Naive thymus-derived CD4-positive, alpha-beta T cell (primary cell): ENCODE measurements around the gene FCHO2. TPM values are rescaled to one million over a fixed set of nuclear protein-coding genes. Genes with fewer than 3 reads are reported as not detected.

ENCODE experiments used
- ATAC-seq: fragments of 150-1000 bp; cut with Tn5 transposase; 2 replicates; pipeline ENCODE4 v1.10.0; 2021; ENCODE audit warnings: mild to moderate bottlenecking, moderate library complexity
- CTCF ChIA-PET: fragments of 350-600 bp; sonication (Branson Sonifier 250); formaldehyde crosslinking; loops from one replicate; lab custom pipeline; 2021; ENCODE audit warnings: antibody characterized with exemption; lab: Charles Lee
- POLR2A ChIA-PET: fragments of 350-600 bp; sonication (Branson Sonifier 250); formaldehyde crosslinking; loops from one replicate; lab custom pipeline; 2021; ENCODE audit warnings: antibody characterized with exemption, inconsistent platforms; lab: Charles Lee
- DNase-seq, 9 donors: peaks; one replicate each; pipeline versions ENCODE4 v3.0.0 to v3.0.0-alpha.2; 2020 to 2022; ENCODE audit warnings: mixed read lengths in 1 of 9
- H3K27ac ChIP-seq: one replicate; pipeline ENCODE4 v1.7.0; 2013; ENCODE audit warnings: mild to moderate bottlenecking, low read depth, low read length, moderate library complexity
- H3K27me3 ChIP-seq, 2 donors: one replicate each; pipeline ENCODE4 v1.7.0; 2013; ENCODE audit warnings: low read length in 2 of 2, mild to moderate bottlenecking in 2 of 2, moderate library complexity in 2 of 2; ENCODE audit not compliant: control insufficient read depth in 2 of 2, insufficient read depth in 2 of 2
- H3K36me3 ChIP-seq, 3 experiments: 1 replicate in 2 of 3; 2 replicates in 1 of 3; pipeline ENCODE4 v1.7.0; 2013; ENCODE audit warnings: low read length in 3 of 3, mild to moderate bottlenecking in 3 of 3, moderate library complexity in 1 of 3; ENCODE audit not compliant: insufficient read depth in 3 of 3, control insufficient read depth in 2 of 3
- H3K4me1 ChIP-seq, 2 donors: one replicate each; pipeline ENCODE4 v1.7.0; 2013; ENCODE audit warnings: low read length in 2 of 2, mild to moderate bottlenecking in 2 of 2, moderate library complexity in 1 of 2; ENCODE audit not compliant: control insufficient read depth in 2 of 2, insufficient read depth in 2 of 2
- H3K4me3 ChIP-seq: 2 replicates; pipeline ENCODE4 v1.7.0; 2013; ENCODE audit warnings: mild to moderate bottlenecking, low read length
- H3K9me3 ChIP-seq, 3 experiments: 1 replicate in 2 of 3; 2 replicates in 1 of 3; pipeline ENCODE4 v1.7.0; 2013; ENCODE audit warnings: low read length in 3 of 3; ENCODE audit not compliant: control insufficient read depth in 2 of 3
- H3K27ac Mint-ChIP-seq, 9 donors: one replicate each; pipeline ENCODE4 v1.8.0; 2020 to 2022; ENCODE audit warnings: mixed read lengths in 9 of 9, mild to moderate bottlenecking in 8 of 9, moderate library complexity in 5 of 9, inconsistent platforms in 2 of 9
- H3K27me3 Mint-ChIP-seq, 5 donors: one replicate each; pipeline ENCODE4 v1.8.0; 2021 to 2022; ENCODE audit warnings: mixed read lengths in 5 of 5, mild to moderate bottlenecking in 1 of 5
- H3K36me3 Mint-ChIP-seq, 5 donors: one replicate each; pipeline ENCODE4 v1.8.0; 2020 to 2022; ENCODE audit warnings: mixed read lengths in 5 of 5, mild to moderate bottlenecking in 3 of 5, inconsistent platforms in 1 of 5
- H3K4me1 Mint-ChIP-seq, 7 donors: one replicate each; pipeline ENCODE4 v1.8.0; 2020 to 2022; ENCODE audit warnings: mixed read lengths in 7 of 7, mild to moderate bottlenecking in 3 of 7, inconsistent platforms in 1 of 7
- H3K4me3 Mint-ChIP-seq, 10 donors: one replicate each; pipeline ENCODE4 v1.8.0; 2020 to 2022; ENCODE audit warnings: mild to moderate bottlenecking in 10 of 10, mixed read lengths in 10 of 10, moderate library complexity in 6 of 10, inconsistent platforms in 2 of 10
- H3K9me3 Mint-ChIP-seq, 11 donors: one replicate each; pipeline ENCODE4 v1.8.0; 2020 to 2022; ENCODE audit warnings: mixed read lengths in 11 of 11, mild to moderate bottlenecking in 4 of 11, inconsistent platforms in 1 of 11, moderate library complexity in 1 of 11
- intact Hi-C, 2 donors: fragments of 100-400 bp; cut with micrococcal nuclease; formaldehyde crosslinking; loops; one replicate each; pipeline ENCODE4 v1.15.1; 2023
- polyA plus RNA-seq, 2 donors: library from polyadenylated mRNA; unstranded; fragments of 300-500 nt; fragmentation: Illumina TruSeq; gene quantifications; one replicate each; pipeline ENCODE4 v1.2.3, GENCODE V29; 2021
- total RNA-seq, 6 experiments: library from RNA in 5 of 6; stranded (reverse) in 5 of 6; gene quantifications; 1 replicate in 5 of 6; 2 replicates in 1 of 6; pipeline ENCODE4 v1.2.3 and lab custom pipeline; 2021 to 2026

Gene FCHO2
- total and polyA plus RNA-seq, 7 experiments from 2014 or later, result 0.30 to 7.1 (median 1.8) TPM

- ChIA-PET CTCF (no interaction called here), POLR2A (no interaction called here)
- Histone ChIP-seq H3K27ac (no peak overlapping the region), H3K27me3 (peaks cover 3 to 4% of the 10 kb centered on the region in 2 donors), H3K4me3 (no peak overlapping the region), H3K4me1 (no peaks in the 10 kb centered on the region), H3K9me3 (no peaks in the 10 kb centered on the region), H3K36me3 (no peaks in the 10 kb centered on the region)
- Mint-ChIP-seq H3K27me3 (peaks cover 46 to 69% (median 60%) of the 10 kb centered on the region in 5 donors), H3K36me3 (no peaks in the 10 kb centered on the region), H3K9me3 (peaks cover 0 to 3% (median 0%) of the 10 kb centered on the region in 11 donors), H3K27ac (no peak overlapping the region), H3K4me3 (no peak overlapping the region), H3K4me1 (no peaks in the 10 kb centered on the region)
- no peak for ATAC-seq
- intact Hi-C loops, result no loop called here
- DNase-seq, result no peak
Observed at GRCh38 chr5:73139485-73139884, 183.6 kb downstream of the FCHO2 start.

Other genes with a start within 250 kb of the FCHO2 start
- 10 to 100 TPM; 52.8 to 96.3 (median 82.1) TPM for gene TNPO1, start 139.4 kb upstream of the FCHO2 start, total RNA-seq
- 10 to 100 TPM; 60.9 to 74.4 TPM for gene TNPO1, start 139.4 kb upstream of the FCHO2 start, polyA plus RNA-seq
- under 1 TPM in 1 of 5 experiments, not detected in 4; 0.39 TPM for gene TMEM171, start 164.5 kb downstream of the FCHO2 start, total RNA-seq
- not detected for gene TMEM171, start 164.5 kb downstream of the FCHO2 start, polyA plus RNA-seq
- gene TMEM174, start 217.2 kb downstream of the FCHO2 start, total RNA-seq, result not detected
- not detected for gene TMEM174, start 217.2 kb downstream of the FCHO2 start, polyA plus RNA-seq